Measurements from ENCODE around the gene NEK10. TPM values are rescaled to one million over a fixed set of nuclear protein-coding genes. Genes with fewer than 3 reads are reported as not detected.

The NEK10 gene
- polyA plus RNA-seq, 1 experiment: 3.0 TPM

DNA sequence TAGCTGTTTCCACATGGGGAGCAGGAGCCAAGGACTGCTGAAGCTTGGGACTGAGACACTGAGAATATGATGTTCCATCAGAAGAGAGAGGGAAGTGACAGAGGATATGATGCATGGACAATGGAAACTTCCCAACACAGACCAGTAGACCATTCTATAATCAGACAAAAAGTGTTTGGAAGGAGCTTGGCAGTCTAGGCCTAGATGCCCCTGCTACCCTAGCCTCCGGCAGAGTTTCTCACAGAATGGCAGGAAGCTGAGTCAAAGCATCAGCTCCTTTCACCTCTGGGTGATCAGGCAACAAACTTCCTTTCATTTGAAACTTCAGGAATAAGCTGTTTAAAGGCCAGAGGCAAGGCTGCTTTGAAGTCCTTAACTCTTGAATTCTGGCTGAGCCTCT, 222.0 kb downstream of the NEK10 start:
- TF ChIP-seq, protein P1, sequence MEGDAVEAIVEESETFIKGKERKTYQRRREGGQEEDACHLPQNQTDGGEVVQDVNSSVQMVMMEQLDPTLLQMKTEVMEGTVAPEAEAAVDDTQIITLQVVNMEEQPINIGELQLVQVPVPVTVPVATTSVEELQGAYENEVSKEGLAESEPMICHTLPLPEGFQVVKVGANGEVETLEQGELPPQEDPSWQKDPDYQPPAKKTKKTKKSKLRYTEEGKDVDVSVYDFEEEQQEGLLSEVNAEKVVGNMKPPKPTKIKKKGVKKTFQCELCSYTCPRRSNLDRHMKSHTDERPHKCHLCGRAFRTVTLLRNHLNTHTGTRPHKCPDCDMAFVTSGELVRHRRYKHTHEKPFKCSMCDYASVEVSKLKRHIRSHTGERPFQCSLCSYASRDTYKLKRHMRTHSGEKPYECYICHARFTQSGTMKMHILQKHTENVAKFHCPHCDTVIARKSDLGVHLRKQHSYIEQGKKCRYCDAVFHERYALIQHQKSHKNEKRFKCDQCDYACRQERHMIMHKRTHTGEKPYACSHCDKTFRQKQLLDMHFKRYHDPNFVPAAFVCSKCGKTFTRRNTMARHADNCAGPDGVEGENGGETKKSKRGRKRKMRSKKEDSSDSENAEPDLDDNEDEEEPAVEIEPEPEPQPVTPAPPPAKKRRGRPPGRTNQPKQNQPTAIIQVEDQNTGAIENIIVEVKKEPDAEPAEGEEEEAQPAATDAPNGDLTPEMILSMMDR (IDR thresholded peaks at IDR 0.05; ENCODE audit: low read depth, low read length): no peak
- ChIA-PET POLR2A (no interaction called here), CTCF (interaction anchor here (0.8 to 3.6 kb wide), 2 partner anchors 13 to 110 kb away, joined by 4 to 16 read pairs; no protein-coding TSS in a partner anchor)
- H3K27ac ChIP-seq (ENCODE audit: low read depth, low read length): no peak overlapping the region
- DNase-seq (ENCODE audit: low read depth, low spot score): no peak
- H3K4me3 ChIP-seq (ENCODE audit: low read depth, low read length): no peak overlapping the region
- no peaks in the 10 kb centered on the region for H3K27me3 ChIP-seq (ENCODE audit: control insufficient read depth, insufficient read depth, low read length)
- H3K9me3 ChIP-seq (ENCODE audit: control insufficient read depth, insufficient read depth, low read length): no peaks in the 10 kb centered on the region

DNA sequence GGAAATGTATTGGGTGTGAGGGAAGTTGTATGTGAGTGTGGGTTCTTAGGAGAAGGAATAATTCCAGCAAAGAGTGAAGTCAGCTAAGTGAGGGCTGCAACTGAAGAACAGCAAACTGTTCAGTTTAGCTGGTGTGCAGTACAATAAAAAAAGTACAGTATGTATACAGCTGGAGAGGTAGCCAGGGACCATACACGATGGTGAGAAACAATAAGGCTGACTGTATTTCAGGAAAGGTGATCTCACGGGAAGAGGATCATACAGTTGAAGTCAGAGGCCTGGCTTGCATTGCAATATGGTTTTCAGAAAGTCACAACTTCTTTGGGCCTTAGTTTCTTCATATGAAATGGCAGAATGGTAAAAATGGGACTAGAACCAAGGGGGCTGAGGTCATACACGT, 222.4 kb downstream of the NEK10 start:
- Histone ChIP-seq H3K4me3 (ENCODE audit: low read depth, low read length) (no peak overlapping the region), H3K27me3 (ENCODE audit: control insufficient read depth, insufficient read depth, low read length) (no peaks in the 10 kb centered on the region), H3K27ac (ENCODE audit: low read depth, low read length) (no peak overlapping the region), H3K9me3 (ENCODE audit: control insufficient read depth, insufficient read depth, low read length) (no peaks in the 10 kb centered on the region)
- CTCF ChIA-PET: interaction anchor here (0.5 to 3.6 kb wide), 3 partner anchors 12 to 318 kb away, joined by 4 to 16 read pairs (median 7); no protein-coding TSS in a partner anchor
- TF ChIP-seq, protein P1 (IDR thresholded peaks at IDR 0.05; ENCODE audit: low read depth, low read length): no peak
- POLR2A ChIA-PET: no interaction called here
- no peak for DNase-seq (ENCODE audit: low read depth, low spot score)

DNA sequence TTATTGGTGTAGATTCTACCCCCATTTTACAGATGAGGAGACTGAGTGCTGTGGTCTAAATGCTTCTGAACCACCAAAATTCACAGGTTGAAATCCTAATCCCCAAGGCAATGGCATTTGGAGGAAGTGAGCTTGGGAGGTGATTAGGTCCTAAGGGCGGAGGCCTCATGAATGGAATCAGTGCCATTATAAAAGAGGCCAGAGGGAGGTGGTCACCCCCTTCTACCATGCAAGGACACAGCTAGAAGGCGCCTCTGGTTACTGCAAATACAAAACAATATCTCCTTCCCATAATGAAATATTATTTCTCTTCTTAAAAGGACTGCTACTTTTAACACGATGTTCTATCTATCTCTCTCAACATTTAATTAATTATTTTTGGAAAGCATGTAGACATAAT, 223.5 kb downstream of the NEK10 start:
- no peak for DNase-seq (ENCODE audit: low read depth, low spot score)
- H3K4me3 ChIP-seq (ENCODE audit: low read depth, low read length): no peak overlapping the region
- H3K9me3 ChIP-seq (ENCODE audit: control insufficient read depth, insufficient read depth, low read length): no peaks in the 10 kb centered on the region
- ChIA-PET CTCF (interaction anchor here (0.5 to 3.6 kb wide), 4 partner anchors 11 to 1179 kb away, joined by 3 to 16 read pairs (median 5); no protein-coding TSS in a partner anchor), POLR2A (no interaction called here)
- TF ChIP-seq, protein P1 (IDR thresholded peaks at IDR 0.05; ENCODE audit: low read depth, low read length): no peak
- no peaks in the 10 kb centered on the region for H3K27me3 ChIP-seq (ENCODE audit: control insufficient read depth, insufficient read depth, low read length)
- H3K27ac ChIP-seq (ENCODE audit: low read depth, low read length): no peak overlapping the region

DNA sequence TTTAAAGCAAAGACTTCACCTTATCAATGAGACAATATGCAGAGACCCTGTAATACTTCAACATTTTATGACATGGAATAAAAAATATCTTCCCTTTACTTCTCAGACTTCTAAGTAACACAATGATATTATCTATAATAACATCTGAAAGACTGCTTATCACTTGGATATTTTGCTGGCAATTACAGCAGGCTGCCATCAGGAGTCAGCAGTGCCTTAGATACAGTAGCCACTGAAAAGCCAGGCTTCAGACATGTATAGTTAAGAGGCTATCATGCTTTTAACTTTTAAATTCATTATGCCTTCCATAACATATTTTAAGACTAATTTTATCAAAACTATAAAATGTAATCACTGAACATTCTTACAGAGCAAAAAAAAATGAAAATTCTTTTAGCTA, 227.5 kb downstream of the NEK10 start:
- Histone ChIP-seq H3K4me3 (ENCODE audit: low read depth, low read length) (no peak overlapping the region), H3K27ac (ENCODE audit: low read depth, low read length) (no peak overlapping the region), H3K27me3 (ENCODE audit: control insufficient read depth, insufficient read depth, low read length) (no peaks in the 10 kb centered on the region), H3K9me3 (ENCODE audit: control insufficient read depth, insufficient read depth, low read length) (no peaks in the 10 kb centered on the region)
- DNase-seq (ENCODE audit: low read depth, low spot score): no peak
- TF ChIP-seq, protein P1 (IDR thresholded peaks at IDR 0.05; ENCODE audit: low read depth, low read length): no peak
- POLR2A ChIA-PET: no interaction called here
- CTCF ChIA-PET: interaction anchor here (0.7 to 1.0 kb wide), 2 partner anchors 112 to 113 kb away, joined by 3 to 4 read pairs; no protein-coding TSS in a partner anchor

DNA sequence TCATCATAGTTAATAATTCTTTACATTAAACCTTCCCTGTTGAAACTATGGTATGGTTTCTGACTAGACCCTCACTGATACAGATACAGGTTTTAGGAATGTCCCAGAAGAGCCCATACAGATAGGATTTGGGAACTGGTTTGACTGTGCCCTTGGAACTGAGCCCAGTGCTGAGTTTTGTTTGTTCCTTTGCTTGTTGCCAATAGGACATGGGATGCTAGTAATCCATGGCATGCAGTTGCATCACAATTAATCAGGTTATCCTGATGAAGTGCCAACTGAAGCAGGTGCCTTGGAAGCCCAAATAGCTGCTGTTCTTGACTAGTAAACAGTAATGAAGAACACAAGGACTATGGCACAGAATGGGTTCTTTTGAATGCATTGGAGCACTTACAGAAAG, 230.6 kb downstream of the NEK10 start:
- no peaks in the 10 kb centered on the region for H3K27me3 ChIP-seq (ENCODE audit: control insufficient read depth, insufficient read depth, low read length)
- H3K4me3 ChIP-seq (ENCODE audit: low read depth, low read length): no peak overlapping the region
- no peak for DNase-seq (ENCODE audit: low read depth, low spot score)
- H3K27ac ChIP-seq (ENCODE audit: low read depth, low read length): no peak overlapping the region
- CTCF ChIA-PET: interaction anchor here (1.5 kb wide), 1 partner anchor 115 kb away, joined by 4 read pairs; no protein-coding TSS in a partner anchor
- POLR2A ChIA-PET: no interaction called here
- TF ChIP-seq, protein P1 (IDR thresholded peaks at IDR 0.05; ENCODE audit: low read depth, low read length): no peak
- no peaks in the 10 kb centered on the region for H3K9me3 ChIP-seq (ENCODE audit: control insufficient read depth, insufficient read depth, low read length)

Data from AG04450 (cell line).